ENCODE data around the gene LSM3.
"Not testable (repeated sequence)": the region's sequence is repeated elsewhere in the genome, so short reads cannot be mapped to it uniquely, and the experiment has no call there.

The LSM3 gene

GRCh38 chr3:14221902-14222301, 43.3 kb downstream of the LSM3 start:
- DNase-seq (ENCODE audit: low read depth, low spot score), result no peak

GRCh38 chr3:14222457-14222856, 43.8 kb downstream of the LSM3 start:
- DNase-seq (ENCODE audit: low read depth, low spot score), result no peak

DNA sequence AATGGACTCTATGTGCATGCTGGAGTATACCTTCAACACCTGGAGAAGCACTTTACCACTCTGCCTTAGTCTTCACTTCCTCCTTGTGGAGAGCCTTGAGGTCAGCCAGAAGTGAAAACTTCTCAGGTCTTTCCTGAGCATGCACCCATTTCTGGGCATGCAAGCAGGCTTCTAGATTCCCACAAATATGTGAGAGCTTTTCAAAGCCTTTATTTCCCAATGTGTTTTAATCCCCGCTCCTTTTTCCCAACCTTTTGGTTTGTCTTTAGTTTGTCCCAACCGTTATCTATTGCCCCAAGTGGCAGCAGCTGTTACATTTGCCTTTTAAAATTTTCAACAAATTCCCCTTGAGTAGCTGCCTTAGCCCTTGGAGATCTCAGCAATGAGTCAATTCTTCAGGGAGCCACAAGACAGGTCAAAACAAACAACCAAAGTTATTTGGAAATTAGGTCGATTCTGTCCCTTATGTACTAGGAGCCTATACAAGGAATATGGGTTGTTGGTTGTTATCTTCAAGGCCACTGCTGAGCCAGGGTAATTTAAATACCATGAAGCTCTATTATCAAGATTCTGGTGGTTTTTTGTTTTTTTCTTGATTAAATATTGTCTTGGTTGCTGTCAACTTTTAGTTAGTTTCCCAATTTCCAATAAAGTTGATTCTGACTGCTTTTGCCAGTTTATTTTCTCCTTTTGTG, 44.4 kb downstream of the LSM3 start:
- DNase-seq (ENCODE audit: low read depth, low spot score), result no peak

- no peak for DNase-seq (ENCODE audit: low read depth, low spot score)
Observed at GRCh38 chr3:14223595-14223994, 45.0 kb downstream of the LSM3 start.

- DNase-seq (ENCODE audit: low read depth, low spot score), result no peak
Observed at GRCh38 chr3:14224895-14225294, 46.3 kb downstream of the LSM3 start.

GRCh38 chr3:14225421-14225820, 46.8 kb downstream of the LSM3 start:
- no peak for DNase-seq (ENCODE audit: low read depth, low spot score)

DNA sequence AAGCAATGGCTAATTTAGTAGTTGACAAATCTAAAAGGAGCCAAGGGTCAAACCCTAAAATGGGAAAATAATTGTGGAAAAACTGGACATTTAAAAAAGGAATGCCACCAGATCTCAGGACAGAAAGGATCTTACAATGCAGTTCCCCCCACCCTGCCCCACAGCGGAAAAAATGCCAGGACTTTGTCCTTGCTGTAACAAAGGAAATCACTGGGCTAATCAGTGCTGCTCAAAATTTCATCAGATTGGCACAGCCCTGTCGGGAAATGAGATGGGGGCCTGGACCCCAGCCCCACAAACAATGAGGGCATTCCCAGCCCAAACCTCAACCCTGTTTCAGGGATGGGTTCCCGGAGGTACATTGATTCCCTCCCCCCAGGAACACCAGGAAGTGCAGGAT, 47.7 kb downstream of the LSM3 start:
- not testable (repeated sequence) for DNase-seq (ENCODE audit: low read depth, low spot score)

DNA sequence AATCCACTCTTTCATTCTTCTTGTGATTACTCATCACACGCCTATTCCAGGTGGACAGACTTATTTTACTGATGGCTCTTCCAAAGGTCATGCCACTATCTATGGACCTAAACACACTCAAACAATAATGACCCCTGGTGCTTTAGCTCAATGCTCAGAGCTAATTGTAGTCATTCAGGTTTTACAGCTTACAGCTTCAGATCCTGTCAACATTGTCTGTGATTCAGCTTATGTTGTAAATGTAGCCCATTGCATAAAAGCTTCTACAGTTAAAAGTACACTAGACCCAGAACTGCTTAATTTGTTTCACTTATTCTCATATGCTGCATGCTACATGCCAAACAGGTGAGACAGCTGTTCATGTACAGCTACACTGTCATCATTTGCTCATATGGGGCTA, 49.2 kb downstream of the LSM3 start:
- no peak for DNase-seq (ENCODE audit: low read depth, low spot score)

- no peak for DNase-seq (ENCODE audit: low read depth, low spot score)
Observed at GRCh38 chr3:14228681-14229470, 50.3 kb downstream of the LSM3 start.

- not testable (repeated sequence) for DNase-seq (ENCODE audit: low read depth, low spot score)
Observed at GRCh38 chr3:14229695-14230094, 51.1 kb downstream of the LSM3 start.

- no peak for DNase-seq (ENCODE audit: low read depth, low spot score)
Observed at GRCh38 chr3:14230729-14231128, 52.1 kb downstream of the LSM3 start.

DNA sequence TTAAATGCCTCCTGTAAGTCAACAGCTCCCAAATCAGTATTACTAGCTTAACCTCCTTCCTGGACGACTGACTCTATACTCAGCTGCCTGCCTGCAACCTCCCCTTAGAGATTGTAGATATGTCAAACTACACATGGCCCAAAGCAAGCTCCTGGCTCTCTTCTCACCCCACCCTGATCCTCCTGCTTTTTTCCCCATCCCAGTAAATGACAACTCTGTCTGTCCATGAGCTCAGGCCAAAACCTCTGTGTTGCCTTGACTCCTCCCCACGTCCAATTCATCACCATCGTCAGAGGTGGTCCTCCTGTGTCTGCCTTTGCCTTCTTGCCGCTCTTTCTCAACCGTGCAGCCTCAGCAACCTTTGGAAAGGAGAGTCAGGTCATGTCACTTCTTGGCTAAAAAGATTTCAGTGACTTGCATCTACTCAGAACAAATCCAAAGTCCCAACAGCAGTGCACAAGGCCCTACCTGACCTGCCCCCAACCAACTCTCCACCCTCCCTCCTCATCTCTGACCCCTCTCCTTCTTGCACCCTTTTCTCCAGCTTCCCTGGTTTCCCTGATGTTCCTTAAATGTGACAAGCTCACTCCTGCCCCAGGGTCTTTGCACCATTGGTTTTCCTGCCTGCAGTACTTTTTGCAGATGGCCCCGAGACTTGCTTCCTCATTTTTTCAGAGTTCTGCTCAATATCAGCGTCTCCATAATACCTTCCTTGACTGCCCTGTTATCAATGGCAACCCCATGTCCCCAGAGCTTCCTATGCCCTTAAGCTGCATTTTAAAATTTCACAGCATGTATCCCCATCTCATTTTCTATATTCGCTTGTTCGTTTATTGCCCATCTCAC, 52.8 kb downstream of the LSM3 start:
- no peak for DNase-seq (ENCODE audit: low read depth, low spot score)

DNA sequence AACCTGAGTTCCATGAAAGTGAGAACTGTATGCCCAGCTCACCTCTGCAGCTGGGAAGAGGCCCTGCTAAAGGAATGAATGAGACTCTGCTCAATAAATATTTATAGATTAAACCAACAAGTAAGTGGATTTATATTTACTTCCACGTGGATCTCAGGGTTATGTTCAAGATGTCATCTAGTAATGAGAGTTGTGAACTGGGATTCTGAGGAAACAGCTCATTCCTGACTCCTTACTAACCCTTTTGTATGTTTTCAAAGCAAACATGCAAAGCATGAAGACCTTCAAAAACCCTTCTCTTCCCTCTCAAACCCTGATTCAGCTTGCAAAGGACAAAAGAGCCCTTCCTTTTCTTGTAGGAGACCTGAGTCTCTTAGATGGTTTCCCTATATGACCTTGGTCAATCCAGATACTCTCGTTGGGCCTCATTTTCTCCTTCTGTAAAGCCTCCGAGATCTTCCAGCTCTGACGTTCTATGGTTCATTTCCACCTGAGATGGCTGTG, 53.4 kb downstream of the LSM3 start:
- DNase-seq (ENCODE audit: low read depth, low spot score), result no peak

DNA sequence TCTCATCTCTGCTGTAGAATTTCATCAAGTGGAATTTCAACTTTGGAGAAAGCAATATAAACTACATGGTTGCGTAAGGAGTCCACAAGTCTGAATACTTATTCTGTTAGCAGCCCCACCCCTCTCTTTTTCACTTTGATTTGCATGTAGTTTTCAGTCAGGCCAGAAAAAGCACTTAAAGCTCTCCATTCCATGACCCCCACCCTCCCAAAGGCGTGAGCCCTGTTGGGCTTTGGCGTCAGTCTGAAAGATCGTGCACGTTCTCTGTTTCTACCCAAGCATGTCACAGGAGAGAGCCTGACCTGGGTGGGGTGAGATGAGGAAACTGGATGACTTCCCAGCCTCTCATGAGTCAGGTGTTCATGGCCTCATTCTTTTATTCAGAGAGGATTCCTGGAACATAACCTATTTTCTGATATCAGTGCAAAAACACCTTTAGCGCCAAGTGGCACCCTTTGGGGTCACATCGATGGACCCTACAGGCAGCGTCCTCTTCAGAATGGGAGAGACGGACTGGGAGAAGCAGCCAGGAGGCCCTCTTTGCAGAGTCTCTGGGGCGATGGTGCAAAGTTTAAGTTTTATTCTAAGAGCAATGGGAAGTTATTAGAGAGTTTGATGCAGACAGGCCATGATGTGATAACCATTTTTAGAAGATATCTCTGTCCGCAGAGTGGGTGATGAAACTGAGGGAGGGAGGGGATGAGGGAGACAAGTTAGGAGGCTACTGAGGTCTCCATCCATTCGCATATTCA, 55.8 kb downstream of the LSM3 start:
- DNase-seq (ENCODE audit: low read depth, low spot score), result no peak

GRCh38 chr3:14235003-14235911, 56.6 kb downstream of the LSM3 start:
- no peak for DNase-seq (ENCODE audit: low read depth, low spot score)

GRCh38 chr3:14235912-14236295, 57.3 kb downstream of the LSM3 start:
- no peak for DNase-seq (ENCODE audit: low read depth, low spot score)

DNA sequence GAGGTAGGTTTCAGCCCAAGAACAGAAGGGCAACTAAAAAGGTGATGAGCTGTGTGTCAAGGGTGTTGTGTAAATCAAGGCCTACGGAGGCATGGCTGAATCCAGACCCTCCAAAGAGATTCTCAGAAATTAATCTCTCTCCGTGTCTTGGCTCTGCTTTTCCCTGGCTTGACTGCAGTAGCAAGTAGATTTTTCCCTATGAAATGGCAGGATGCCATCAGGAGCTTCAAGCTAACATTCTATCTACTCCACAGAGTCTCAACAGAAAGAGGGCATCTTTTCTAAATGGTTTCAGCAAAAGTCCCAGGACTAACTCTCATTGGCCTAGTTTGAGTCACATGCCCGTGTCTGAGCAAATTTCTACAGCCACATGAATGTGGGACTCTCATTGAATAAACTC, 58.3 kb downstream of the LSM3 start:
- DNase-seq (ENCODE audit: low read depth, low spot score), result no peak

- DNase-seq (ENCODE audit: low read depth, low spot score), result no peak
Observed at GRCh38 chr3:14237457-14237856, 58.8 kb downstream of the LSM3 start.

DNA sequence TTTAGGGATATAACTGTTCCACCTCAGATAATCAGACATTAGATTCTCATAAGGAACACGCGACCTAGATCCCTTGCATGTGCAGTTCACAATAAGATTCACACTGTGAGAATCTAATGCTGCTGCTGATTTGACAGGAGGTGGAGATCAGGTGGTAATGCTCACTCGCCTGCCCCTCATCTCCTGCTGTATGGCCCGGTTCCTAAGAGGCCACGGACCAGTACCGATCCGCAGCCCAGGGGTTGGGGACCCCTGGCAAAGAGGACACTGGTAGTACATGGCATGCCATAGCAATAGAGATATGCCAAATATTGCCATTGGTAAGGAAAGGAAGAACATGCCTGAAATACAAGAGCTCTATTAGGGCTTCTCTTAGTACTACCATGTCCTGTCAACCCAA, 59.7 kb downstream of the LSM3 start:
- no peak for DNase-seq (ENCODE audit: low read depth, low spot score)

GRCh38 chr3:14238930-14239329, 60.3 kb downstream of the LSM3 start:
- no peak for DNase-seq (ENCODE audit: low read depth, low spot score)

Measured in activated naive CD8-positive, alpha-beta T cell treated with anti-CD3 and anti-CD28 coated beads, Interleukin-2, amount 50 U/mL, for 16 hours (primary cell).